CD4-positive, alpha-beta T cell treated with Interleukin-6 at 100 ng/mL for 8 hours (primary cell): ENCODE data around the gene STUB1.

Experiments used
- DNase-seq: peaks from one replicate; pipeline ENCODE4 v3.0.0-alpha.2; 2020; ENCODE audit warnings: mixed read lengths, low spot score

Gene STUB1

GRCh38 chr16:725463-726187 is 45.4 kb downstream of the STUB1 start:
- no peak for DNase-seq

GRCh38 chr16:726188-726437 is 45.9 kb downstream of the STUB1 start:
- no peak for DNase-seq

GRCh38 chr16:726438-727290 is 46.5 kb downstream of the STUB1 start, which contains the start of the genes CCDC78 and HAGHL:
TSS of gene CCDC78 (minus strand) at chr16:726443. CDS start at chr16:726367, 76 bp downstream.
TSS of gene HAGHL (plus strand) at chr16:727106. CDS start at chr16:727510, 404 bp downstream.
- peak; percentile 55 for DNase-seq

GRCh38 chr16:727291-727977 is 47.2 kb downstream of the STUB1 start:
- no peak for DNase-seq

GRCh38 chr16:728131-728889 is 48.1 kb downstream of the STUB1 start:
- peak; percentile 40 for DNase-seq

- no peak for DNase-seq
Measured at GRCh38 chr16:728890-729744, 48.9 kb downstream of the STUB1 start.

GRCh38 chr16:729768-730665 is 49.8 kb downstream of the STUB1 start:
- DNase-seq: no peak

GRCh38 chr16:730666-731509 is 50.7 kb downstream of the STUB1 start:
- no peak for DNase-seq

- no peak for DNase-seq
Measured at GRCh38 chr16:732332-732731, 52.1 kb downstream of the STUB1 start.
